GM10266 (cell line): Measurements from ENCODE around the gene ANKRD13B.
A peak's percentile ranks its signal among the peaks of the same experiment; 100 is the strongest.

Source experiments
- DNase-seq: peaks from one replicate; pipeline ENCODE4 v3.0.0; 2012; ENCODE audit errors: extremely low spot score
- CTCF ChIP-seq: IDR thresholded peaks from 2 replicates; pipeline ENCODE4 v1.5.1; 2012; ENCODE audit warnings: mild to moderate bottlenecking, low read depth; ENCODE audit not compliant: control insufficient read depth, insufficient read depth; ENCODE audit errors: missing control alignments

ANKRD13B gene

GRCh38 chr17:29578626-29579485 lies 14.1 kb upstream of the ANKRD13B start:
- DNase-seq: no peak
- no peak for TF ChIP-seq CTCF

- peak; percentile 92 for TF ChIP-seq CTCF
- DNase-seq: peak; percentile 94
Measured at GRCh38 chr17:29579866-29580771, 12.8 kb upstream of the ANKRD13B start.

GRCh38 chr17:29581583-29582253 lies 11.2 kb upstream of the ANKRD13B start:
- no peak for DNase-seq
- TF ChIP-seq CTCF: no peak

- no peak for TF ChIP-seq CTCF
Measured at GRCh38 chr17:29582254-29582765, 10.6 kb upstream of the ANKRD13B start.

GRCh38 chr17:29582772-29583171 lies 10.2 kb upstream of the ANKRD13B start:
- TF ChIP-seq CTCF: no peak
- no peak for DNase-seq

More at GRCh38 chr17:29582254-29582765, 10.6 kb upstream of the ANKRD13B start:
- DNase-seq: no peak

GRCh38 chr17:29583324-29584248 lies 9.3 kb upstream of the ANKRD13B start:
- TF ChIP-seq CTCF: no peak
- DNase-seq: no peak
